Transverse colon (tissue), 4 donors: Measurements from ENCODE around the gene MT1X. TPM values are rescaled to one million over a fixed set of nuclear protein-coding genes. Genes with fewer than 3 reads are reported as not detected.

Experiments used
- DNase-seq: peaks from one replicate; pipeline ENCODE4 v3.0.0-alpha.2; 2019
- H3K27ac ChIP-seq, 4 donors: fragments of 200-600 bp; sonication (generic); 2 replicates each; pipeline ENCODE4 v1.5.1; 2016 to 2018; ENCODE audit warnings: inconsistent platforms in 4 of 4
- H3K27me3 ChIP-seq: fragments of 200-600 bp; sonication (generic); 2 replicates; pipeline ENCODE4 v1.5.1; 2017; ENCODE audit warnings: inconsistent platforms
- H3K36me3 ChIP-seq, 4 donors: fragments of 200-600 bp; sonication (generic); 2 replicates each; pipeline ENCODE4 v1.5.1; 2017 to 2019; ENCODE audit warnings: inconsistent platforms in 4 of 4
- H3K4me1 ChIP-seq, 4 donors: fragments of 200-600 bp; sonication (generic); 2 replicates each; pipeline ENCODE4 v1.5.1; 2017 to 2020; ENCODE audit warnings: inconsistent platforms in 4 of 4
- H3K4me3 ChIP-seq, 4 donors: fragments of 200-600 bp; sonication (generic); 1 replicate in 1 of 4; 2 replicates in 3 of 4; pipeline versions ENCODE4 v1.5.1 to v1.6.1; 2017 to 2019; ENCODE audit warnings: inconsistent platforms in 4 of 4
- H3K9me3 ChIP-seq, 2 donors: fragments of 200-600 bp; sonication (generic); 2 replicates each; pipeline ENCODE4 v1.5.1; 2017 to 2019; ENCODE audit warnings: inconsistent platforms in 2 of 2
- EP300 ChIP-seq: sonication (generic); formaldehyde crosslinking; IDR thresholded peaks from one replicate; pipeline ENCODE4 v1.6.1; 2017; ENCODE audit warnings: antibody characterized with exemption, low read depth
- POLR2A ChIP-seq: fragments of 450-650 bp; IDR thresholded peaks from one replicate; pipeline ENCODE4 v1.6.1; 2016; ENCODE audit warnings: antibody characterized with exemption, mild to moderate bottlenecking, moderate library complexity
- POLR2AphosphoS5 ChIP-seq, 3 donors: sonication (generic); formaldehyde crosslinking; IDR thresholded peaks; one replicate each; pipeline ENCODE4 v1.6.1; 2016; ENCODE audit warnings: antibody characterized with exemption in 3 of 3
- WGBS, 2 donors: methylation state at CpG; one replicate each; pipeline ENCODE4 v1.1.5; 2018; ENCODE audit warnings: low coverage in 1 of 2; 5-methylcytosine and 5-hydroxymethylcytosine counted together
- in situ Hi-C, 4 donors: fragments of 200-750 bp; cut with MboI; loops; one replicate each; pipeline versions ENCODE4 v1.15.0 to v1.15.1; 2017; ENCODE audit warnings: low sequenced_read_pairs in 3 of 4, low pct_ligation_motif_present in 1 of 4, low pct_unique_long_range_greater_than_20kb in 1 of 4
- intact Hi-C: fragments of 100-400 bp; cut with DNase I; formaldehyde crosslinking; loops from one replicate; pipeline ENCODE4 v1.15.1; 2023; ENCODE audit warnings: low total_unique reads
- total RNA-seq, 4 donors: library from RNA; depleted of rRNA; stranded (reverse); fragments of >200 nt; gene quantifications; one replicate each; pipeline ENCODE4 v1.1.0, GENCODE V29; 2016
- TF ChIP-seq, protein P1 (sequence below), 5 experiments: fragments of 200-600 bp in 3 of 5; fragments of 450-650 bp in 2 of 5; sonication (generic) in 3 of 5; IDR thresholded peaks; 1 replicate in 2 of 5; 2 replicates in 3 of 5; pipeline ENCODE4 v1.5.1; 2016 to 2017; ENCODE audit warnings: antibody characterized with exemption in 5 of 5, inconsistent platforms in 3 of 5, mild to moderate bottlenecking in 2 of 5, moderate library complexity in 1 of 5

MT1X gene
- total RNA-seq, 4 donors from 2014 or later = 40.4 to 784 (median 274) TPM

DNA sequence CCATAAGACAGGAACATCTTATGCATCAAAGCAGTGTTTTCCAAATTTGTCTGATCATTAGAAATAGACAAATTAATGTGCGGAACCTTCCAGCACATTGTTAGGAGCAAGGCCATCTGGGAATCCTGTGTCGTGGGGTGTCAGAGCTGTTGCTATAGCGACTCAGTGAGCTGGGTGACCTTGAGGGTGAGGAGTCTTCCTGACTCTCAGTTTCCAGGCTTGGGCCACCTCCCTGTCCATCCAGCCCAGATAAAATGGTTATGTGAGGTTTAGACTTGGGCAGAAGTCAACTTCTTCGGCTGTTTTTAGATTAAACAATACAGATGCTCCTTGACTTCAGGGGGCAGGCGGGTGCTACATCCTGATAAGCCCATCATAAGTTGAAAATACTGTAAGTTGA is 20.6 kb downstream of the MT1X start:
- in situ Hi-C loops = loop anchor here in 3 of 4 donors (5.0 to 10.0 kb wide), 3 partner anchors 118 to 191 kb away; partner anchors contain the start of gene MT3 (in 1 of the 3)
- H3K4me3 ChIP-seq = no peak overlapping the region
- WGBS, 2 donors = 89 to 100% methylated on average over 1 to 5 of the region's 5 CpGs
- H3K27me3 ChIP-seq = no peaks in the 10 kb centered on the region
- intact Hi-C loops = loop anchor here (5.0 kb wide), 2 partner anchors 126 to 191 kb away; no protein-coding TSS in a partner anchor
- peaks cover 0 to 7% (median 0%) of the 10 kb centered on the region in 4 donors for H3K4me1 ChIP-seq
- TF ChIP-seq EP300 (no peak), POLR2A (no peak), POLR2AphosphoS5 (IDR thresholded peaks at IDR 0.05) (no peak)
- TF ChIP-seq, protein P1, sequence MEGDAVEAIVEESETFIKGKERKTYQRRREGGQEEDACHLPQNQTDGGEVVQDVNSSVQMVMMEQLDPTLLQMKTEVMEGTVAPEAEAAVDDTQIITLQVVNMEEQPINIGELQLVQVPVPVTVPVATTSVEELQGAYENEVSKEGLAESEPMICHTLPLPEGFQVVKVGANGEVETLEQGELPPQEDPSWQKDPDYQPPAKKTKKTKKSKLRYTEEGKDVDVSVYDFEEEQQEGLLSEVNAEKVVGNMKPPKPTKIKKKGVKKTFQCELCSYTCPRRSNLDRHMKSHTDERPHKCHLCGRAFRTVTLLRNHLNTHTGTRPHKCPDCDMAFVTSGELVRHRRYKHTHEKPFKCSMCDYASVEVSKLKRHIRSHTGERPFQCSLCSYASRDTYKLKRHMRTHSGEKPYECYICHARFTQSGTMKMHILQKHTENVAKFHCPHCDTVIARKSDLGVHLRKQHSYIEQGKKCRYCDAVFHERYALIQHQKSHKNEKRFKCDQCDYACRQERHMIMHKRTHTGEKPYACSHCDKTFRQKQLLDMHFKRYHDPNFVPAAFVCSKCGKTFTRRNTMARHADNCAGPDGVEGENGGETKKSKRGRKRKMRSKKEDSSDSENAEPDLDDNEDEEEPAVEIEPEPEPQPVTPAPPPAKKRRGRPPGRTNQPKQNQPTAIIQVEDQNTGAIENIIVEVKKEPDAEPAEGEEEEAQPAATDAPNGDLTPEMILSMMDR (IDR thresholded peaks at IDR 0.05) = no peak
- DNase-seq = no peak
- H3K9me3 ChIP-seq = no peaks in the 10 kb centered on the region
- H3K36me3 ChIP-seq = no peaks in the 10 kb centered on the region
- H3K27ac ChIP-seq = no peak overlapping the region

DNA sequence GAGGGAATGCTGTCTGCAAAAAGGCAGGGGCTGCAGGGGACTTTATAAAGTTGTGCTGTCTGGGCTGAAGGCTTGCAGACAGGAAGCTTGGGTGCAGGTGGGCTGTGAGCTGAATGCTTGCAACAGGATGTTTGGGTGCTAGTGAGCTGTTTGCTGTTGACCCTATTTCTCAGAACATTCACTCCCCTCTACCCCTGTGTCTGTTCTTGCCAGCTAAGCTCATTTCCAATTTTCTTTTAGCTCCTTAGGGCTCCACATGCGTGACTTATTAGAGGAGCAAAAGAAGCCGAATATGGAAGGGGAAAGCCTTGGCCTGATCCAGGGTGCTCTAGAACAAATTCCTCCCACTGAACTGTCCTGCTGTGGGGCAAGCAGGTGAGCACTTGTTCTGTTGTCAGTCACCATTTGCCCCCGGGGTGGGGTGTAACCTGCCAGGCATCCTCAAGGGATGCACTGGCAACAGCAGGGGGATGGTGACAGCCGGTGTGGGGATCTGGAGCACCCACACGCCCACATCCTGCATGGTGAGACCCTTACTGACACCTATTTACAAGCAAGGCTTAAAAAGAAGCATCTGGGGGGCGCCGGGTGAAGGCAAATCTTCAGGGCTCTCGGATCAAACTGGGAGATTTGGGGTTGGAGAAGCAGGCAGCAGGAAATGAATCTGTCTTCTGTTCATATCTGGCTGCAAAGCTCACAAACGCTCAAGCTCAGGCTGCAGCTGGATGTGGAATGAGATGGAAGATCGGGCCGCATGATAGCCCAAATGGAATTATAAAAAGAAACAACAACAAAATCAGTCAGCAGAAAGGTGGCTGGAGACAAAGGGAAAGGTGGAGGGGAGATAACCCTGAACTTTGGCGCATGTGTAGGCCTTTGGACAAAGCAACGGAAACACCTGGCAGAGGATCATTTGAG is 26.5 kb downstream of the MT1X start:
- no peak for TF ChIP-seq EP300
- peak; percentile 11 for TF ChIP-seq POLR2A
- TF ChIP-seq, protein P1 (IDR thresholded peaks at IDR 0.05) = no peak
- TF ChIP-seq POLR2AphosphoS5 (IDR thresholded peaks at IDR 0.05) = no peak
- Histone ChIP-seq H3K27me3 (no peaks in the 10 kb centered on the region), H3K27ac (peak overlapping the region in 1 of 4 donors; percentile 35), H3K36me3 (no peaks in the 10 kb centered on the region), H3K4me1 (no peaks in the 10 kb centered on the region), H3K4me3 (no peak overlapping the region), H3K9me3 (no peaks in the 10 kb centered on the region)
- in situ Hi-C loops = loop anchor here in 3 of 4 donors (5.0 to 10.0 kb wide), 4 partner anchors 124 to 196 kb away; partner anchors contain the start of gene MT3 (in 1 of the 3)
- 71 to 83% methylated on average over 8 to 13 of the region's 13 CpGs for WGBS, 2 donors
- DNase-seq = no peak
- intact Hi-C loops = no loop called here

DNA sequence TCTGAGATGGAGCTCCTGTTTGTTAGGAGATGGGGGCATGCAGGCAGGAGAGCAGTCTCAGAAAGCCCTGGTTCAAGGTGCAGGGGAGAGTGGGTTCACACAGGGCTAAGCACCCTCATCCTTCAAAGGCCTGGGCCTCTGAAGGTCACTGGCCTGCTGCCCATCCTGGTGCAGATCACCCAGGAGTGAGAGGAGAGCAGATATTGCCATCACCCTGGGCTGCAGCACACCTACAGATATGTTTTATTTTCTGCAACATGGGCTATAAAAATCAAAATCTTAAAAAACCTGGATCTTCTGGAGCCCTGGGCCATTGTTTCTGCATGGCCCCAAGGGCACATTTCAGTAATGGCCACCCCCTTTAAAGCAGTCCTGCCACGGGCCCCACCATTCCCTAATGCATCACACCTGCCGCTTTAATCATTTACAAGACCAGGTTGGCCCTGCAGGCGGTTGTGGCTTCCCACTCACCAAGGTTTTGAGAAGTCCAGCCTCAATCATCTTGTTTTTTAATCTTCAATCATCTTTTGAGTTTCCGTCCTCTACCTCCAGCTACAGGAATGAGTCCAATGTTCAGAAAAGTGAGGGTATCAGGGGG is 27.3 kb downstream of the MT1X start:
- Histone ChIP-seq H3K9me3 (no peaks in the 10 kb centered on the region), H3K27ac (no peak overlapping the region), H3K36me3 (no peaks in the 10 kb centered on the region), H3K4me3 (no peak overlapping the region), H3K4me1 (no peaks in the 10 kb centered on the region), H3K27me3 (no peaks in the 10 kb centered on the region)
- intact Hi-C loops (no loop called here), in situ Hi-C loops (loop anchor here in 3 of 4 donors (5.0 to 10.0 kb wide), 4 partner anchors 125 to 197 kb away; partner anchors contain the start of gene MT3 (in 1 of the 3))
- 70 to 90% methylated on average over 3 to 4 of the region's 4 CpGs for WGBS, 2 donors
- no peak for TF ChIP-seq POLR2A
- TF ChIP-seq, protein P1 (IDR thresholded peaks at IDR 0.05) = no peak
- no peak for TF ChIP-seq POLR2AphosphoS5 (IDR thresholded peaks at IDR 0.05)
- TF ChIP-seq EP300 = no peak
- DNase-seq = no peak

DNA sequence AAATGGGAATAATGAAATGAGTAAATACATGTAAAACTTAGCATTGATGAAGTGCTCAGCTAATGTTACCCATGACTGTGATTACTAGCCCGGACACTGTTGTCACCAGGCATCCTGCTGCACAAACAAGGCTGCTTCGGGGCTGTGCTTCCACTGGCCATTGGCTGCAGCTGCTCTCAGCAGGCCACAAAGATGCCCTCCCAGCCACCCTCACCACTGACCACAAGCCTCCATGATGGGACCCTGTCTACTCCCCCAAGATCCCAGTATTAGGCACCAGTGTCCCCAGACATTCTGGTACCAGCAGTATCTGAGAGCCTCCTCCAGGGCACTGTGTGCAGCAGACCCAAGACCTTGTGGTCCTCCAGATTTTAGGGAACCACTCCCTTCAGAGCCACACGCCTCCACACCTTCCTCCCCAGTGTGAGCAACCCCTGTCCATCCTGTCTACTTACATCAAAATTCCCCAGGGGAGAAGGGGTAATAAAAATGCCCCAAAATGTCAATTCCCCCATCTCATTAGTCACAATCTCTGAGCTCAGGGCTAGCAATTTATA is 28.0 kb downstream of the MT1X start:
- in situ Hi-C loops (no loop called here), intact Hi-C loops (no loop called here)
- WGBS, 2 donors = 65 to 90% methylated on average over 2 to 3 of the region's 3 CpGs
- no peaks in the 10 kb centered on the region for H3K4me1 ChIP-seq
- no peaks in the 10 kb centered on the region for H3K27me3 ChIP-seq
- H3K36me3 ChIP-seq = no peaks in the 10 kb centered on the region
- TF ChIP-seq POLR2AphosphoS5 (IDR thresholded peaks at IDR 0.05) (no peak), POLR2A (no peak), EP300 (no peak)
- TF ChIP-seq, protein P1 (IDR thresholded peaks at IDR 0.05) = no peak
- no peaks in the 10 kb centered on the region for H3K9me3 ChIP-seq
- H3K27ac ChIP-seq = no peak overlapping the region
- no peak for DNase-seq
- H3K4me3 ChIP-seq = no peak overlapping the region
